HepG2 (cell line): ENCODE results near the gene CLDN19. TPM values are rescaled to one million over a fixed set of nuclear protein-coding genes. Genes with fewer than 3 reads are reported as not detected.

ENCODE experiments used
- ATF1 ChIP-seq: IDR thresholded peaks from 2 replicates; pipeline ENCODE4 v1.6.1; 2016; ENCODE audit warnings: mild to moderate bottlenecking, control low read depth
- EZH2 ChIP-seq: conservative IDR thresholded peaks from 2 replicates; pipeline ENCODE4 v1.6.1; 2012; ENCODE audit warnings: mild to moderate bottlenecking, low read depth, low read length, moderate library complexity
- GATA4 ChIP-seq: sonication (generic); IDR thresholded peaks from 2 replicates; pipeline ENCODE4 v1.6.1; 2016; ENCODE audit warnings: antibody characterized with exemption, low read depth, borderline replicate concordance
- HMGA1 ChIP-seq: sonication (generic); formaldehyde crosslinking; conservative IDR thresholded peaks from 2 replicates; pipeline ENCODE4 v1.4.0; 2020; ENCODE audit warnings: missing genetic modification reagents
- HNRNPLL ChIP-seq: fragments of 200-400 bp; formaldehyde crosslinking; IDR thresholded peaks from 2 replicates; pipeline ENCODE4 v1.6.1; 2017; ENCODE audit warnings: mild to moderate bottlenecking, low read depth, low read length; ENCODE audit not compliant: poor library complexity, severe bottlenecking
- IKZF4 ChIP-seq: sonication (generic); formaldehyde crosslinking; IDR thresholded peaks from 2 replicates; pipeline ENCODE4 v1.5.1; 2020; ENCODE audit warnings: borderline replicate concordance, mild to moderate bottlenecking, low read depth, missing genetic modification reagents; ENCODE audit errors: not compliant biosample characterization
- IRF2 ChIP-seq: IDR thresholded peaks from 2 replicates; pipeline ENCODE4 v1.6.1; 2018; ENCODE audit warnings: missing genetic modification reagents, missing compliant biosample characterization
- MAFG ChIP-seq: sonication (generic); formaldehyde crosslinking; IDR thresholded peaks from 2 replicates; pipeline ENCODE4 v1.5.1; 2020; ENCODE audit warnings: mild to moderate bottlenecking, missing genetic modification reagents
- MLLT10 ChIP-seq: sonication (generic); formaldehyde crosslinking; IDR thresholded peaks from 2 replicates; pipeline ENCODE4 v1.4.0; 2020; ENCODE audit warnings: missing genetic modification reagents
- PTBP1 ChIP-seq: fragments of 200-400 bp; formaldehyde crosslinking; IDR thresholded peaks from 2 replicates; pipeline ENCODE4 v1.6.1; 2018; ENCODE audit warnings: low read length, low read depth; ENCODE audit not compliant: poor library complexity, severe bottlenecking
- REL ChIP-seq: sonication (generic); formaldehyde crosslinking; conservative IDR thresholded peaks from 2 replicates; pipeline ENCODE4 v1.8.0; 2022; ENCODE audit warnings: mild to moderate bottlenecking, missing genetic modification reagents, moderate library complexity
- RNF2 ChIP-seq: fragments of 450-650 bp; conservative IDR thresholded peaks from 2 replicates; pipeline ENCODE4 v1.6.1; 2016; ENCODE audit warnings: low read depth
- ZKSCAN5 ChIP-seq: sonication (generic); formaldehyde crosslinking; IDR thresholded peaks from 2 replicates; pipeline ENCODE4 v1.5.1; 2020; ENCODE audit warnings: mild to moderate bottlenecking, missing genetic modification reagents
- ZNF331 ChIP-seq: sonication (generic); formaldehyde crosslinking; IDR thresholded peaks from 2 replicates; pipeline ENCODE4 v1.4.0; 2020; ENCODE audit warnings: missing genetic modification reagents
- ZNF558 ChIP-seq: sonication (generic); formaldehyde crosslinking; IDR thresholded peaks from 2 replicates; pipeline ENCODE4 v1.9.0; 2022; ENCODE audit warnings: mild to moderate bottlenecking, missing genetic modification reagents, borderline replicate concordance
- ZNF605 ChIP-seq: sonication (generic); formaldehyde crosslinking; IDR thresholded peaks from 2 replicates; pipeline ENCODE4 v1.8.0; 2022; ENCODE audit warnings: mild to moderate bottlenecking, missing genetic modification reagents
- ZNF878 ChIP-seq: sonication (generic); formaldehyde crosslinking; IDR thresholded peaks from 2 replicates; pipeline ENCODE4 v1.8.1; 2023; ENCODE audit warnings: mild to moderate bottlenecking, missing genetic modification reagents, moderate library complexity
- polyA plus RNA-seq, 8 experiments: library from polyadenylated mRNA; depleted of rRNA in 3 of 8; stranded (reverse) in 7 of 8; unstranded in 1 of 8; fragments of >200 nt; fragmentation: Illumina TruSeq in 4 of 8; extraction: Trizol in 4 of 8; gene quantifications; 2 replicates each; pipeline versions ENCODE4 v1.2.1 to v1.2.3, GENCODE V29; 2011 to 2016; ENCODE audit warnings: low read depth in 4 of 8, missing spikeins in 1 of 8, mixed read lengths in 1 of 8; ENCODE audit not compliant: insufficient read depth in 1 of 8
- total RNA-seq, 5 experiments: library from RNA; depleted of rRNA; stranded (reverse); fragments of >200 nt; fragmentation: Illumina TruSeq; extraction: Trizol; gene quantifications; 2 replicates each; pipeline ENCODE4 v1.2.3, GENCODE V29; 2016; ENCODE audit warnings: low read depth in 1 of 5
- TF ChIP-seq, protein P1 (sequence below): sonication (generic); formaldehyde crosslinking; IDR thresholded peaks from 2 replicates; pipeline ENCODE4 v1.9.0; 2021; ENCODE audit warnings: missing genetic modification reagents, borderline replicate concordance
- TF ChIP-seq, protein P2 (sequence below): IDR thresholded peaks from 2 replicates; pipeline ENCODE4 v1.6.1; 2016; ENCODE audit warnings: missing compliant biosample characterization, missing genetic modification reagents, borderline replicate concordance
- TF ChIP-seq, protein P3 (sequence below): fragments of 450-650 bp; IDR thresholded peaks from 2 replicates; pipeline ENCODE4 v1.6.1; 2016
- TF ChIP-seq, protein P4 (sequence below): sonication (generic); formaldehyde crosslinking; IDR thresholded peaks from 2 replicates; pipeline ENCODE4 v1.4.0; 2020; ENCODE audit warnings: mild to moderate bottlenecking, missing genetic modification reagents
- TF ChIP-seq, protein P5 (sequence below): IDR thresholded peaks from 2 replicates; pipeline ENCODE4 v1.6.1; 2016; ENCODE audit warnings: low read depth

CLDN19 gene
- total and polyA plus RNA-seq, 2 of the 13 experiments (the other 11 are each of a cell fraction or from before 2014, with no cell fraction given): 5.0 to 7.6 TPM

DNA sequence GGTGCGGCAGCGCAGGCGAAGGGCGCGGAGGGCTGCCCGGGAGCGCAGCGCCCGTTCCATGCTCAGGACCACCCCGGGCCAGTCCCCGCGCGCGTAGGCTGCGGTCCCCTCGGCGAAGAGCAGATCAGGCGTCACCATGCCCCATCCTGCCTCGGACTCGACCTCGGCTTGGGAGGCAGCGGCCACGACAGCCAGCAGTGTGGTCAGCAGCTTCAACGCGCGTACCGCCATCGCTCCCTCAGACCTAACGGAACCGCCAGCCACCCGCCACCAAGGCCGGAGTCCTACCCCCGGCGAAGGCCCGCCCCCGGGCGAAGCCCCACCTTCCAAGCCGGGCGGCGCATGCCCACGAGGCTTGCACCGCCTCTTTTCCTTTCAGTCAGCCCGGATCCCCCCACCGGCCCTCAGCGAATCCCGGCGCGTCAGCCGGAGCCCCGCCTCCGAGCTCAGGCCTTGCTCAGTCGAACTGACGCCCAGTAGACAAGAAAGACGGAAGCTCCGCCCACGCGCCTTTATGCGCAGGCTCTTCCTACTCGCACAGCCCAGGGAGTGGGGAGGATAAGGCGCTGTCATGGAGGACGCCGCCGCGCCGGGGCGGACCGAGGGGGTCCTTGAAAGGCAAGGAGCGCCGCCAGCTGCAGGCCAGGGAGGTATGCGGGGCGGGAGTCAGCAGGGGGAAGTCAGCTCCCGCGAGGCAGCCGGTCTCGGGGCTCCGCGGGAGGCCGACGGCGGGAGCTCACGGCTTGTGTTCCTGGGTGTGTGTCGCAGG, 26.9 kb upstream of the CLDN19 start, which contains the start of the genes C1orf50 and P3H1 (continued):
- TF ChIP-seq, protein P1, sequence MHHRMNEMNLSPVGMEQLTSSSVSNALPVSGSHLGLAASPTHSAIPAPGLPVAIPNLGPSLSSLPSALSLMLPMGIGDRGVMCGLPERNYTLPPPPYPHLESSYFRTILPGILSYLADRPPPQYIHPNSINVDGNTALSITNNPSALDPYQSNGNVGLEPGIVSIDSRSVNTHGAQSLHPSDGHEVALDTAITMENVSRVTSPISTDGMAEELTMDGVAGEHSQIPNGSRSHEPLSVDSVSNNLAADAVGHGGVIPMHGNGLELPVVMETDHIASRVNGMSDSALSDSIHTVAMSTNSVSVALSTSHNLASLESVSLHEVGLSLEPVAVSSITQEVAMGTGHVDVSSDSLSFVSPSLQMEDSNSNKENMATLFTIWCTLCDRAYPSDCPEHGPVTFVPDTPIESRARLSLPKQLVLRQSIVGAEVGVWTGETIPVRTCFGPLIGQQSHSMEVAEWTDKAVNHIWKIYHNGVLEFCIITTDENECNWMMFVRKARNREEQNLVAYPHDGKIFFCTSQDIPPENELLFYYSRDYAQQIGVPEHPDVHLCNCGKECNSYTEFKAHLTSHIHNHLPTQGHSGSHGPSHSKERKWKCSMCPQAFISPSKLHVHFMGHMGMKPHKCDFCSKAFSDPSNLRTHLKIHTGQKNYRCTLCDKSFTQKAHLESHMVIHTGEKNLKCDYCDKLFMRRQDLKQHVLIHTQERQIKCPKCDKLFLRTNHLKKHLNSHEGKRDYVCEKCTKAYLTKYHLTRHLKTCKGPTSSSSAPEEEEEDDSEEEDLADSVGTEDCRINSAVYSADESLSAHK (CRISPR knock-in tag): no peak
- peak; percentile 96; the same call in 1 of the 2 replicates for TF ChIP-seq ZNF558
- TF ChIP-seq ZNF878: no peak
- no peak for TF ChIP-seq PTBP1
- TF ChIP-seq GATA4: peak; percentile 37; the same call in 1 of the 2 replicates
- no peak for TF ChIP-seq IKZF4
- TF ChIP-seq, protein P2, sequence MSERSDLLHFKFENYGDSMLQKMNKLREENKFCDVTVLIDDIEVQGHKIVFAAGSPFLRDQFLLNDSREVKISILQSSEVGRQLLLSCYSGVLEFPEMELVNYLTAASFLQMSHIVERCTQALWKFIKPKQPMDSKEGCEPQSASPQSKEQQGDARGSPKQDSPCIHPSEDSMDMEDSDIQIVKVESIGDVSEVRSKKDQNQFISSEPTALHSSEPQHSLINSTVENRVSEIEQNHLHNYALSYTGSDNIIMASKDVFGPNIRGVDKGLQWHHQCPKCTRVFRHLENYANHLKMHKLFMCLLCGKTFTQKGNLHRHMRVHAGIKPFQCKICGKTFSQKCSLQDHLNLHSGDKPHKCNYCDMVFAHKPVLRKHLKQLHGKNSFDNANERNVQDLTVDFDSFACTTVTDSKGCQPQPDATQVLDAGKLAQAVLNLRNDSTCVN: no peak
- TF ChIP-seq EZH2: no peak
- TF ChIP-seq, protein P3, sequence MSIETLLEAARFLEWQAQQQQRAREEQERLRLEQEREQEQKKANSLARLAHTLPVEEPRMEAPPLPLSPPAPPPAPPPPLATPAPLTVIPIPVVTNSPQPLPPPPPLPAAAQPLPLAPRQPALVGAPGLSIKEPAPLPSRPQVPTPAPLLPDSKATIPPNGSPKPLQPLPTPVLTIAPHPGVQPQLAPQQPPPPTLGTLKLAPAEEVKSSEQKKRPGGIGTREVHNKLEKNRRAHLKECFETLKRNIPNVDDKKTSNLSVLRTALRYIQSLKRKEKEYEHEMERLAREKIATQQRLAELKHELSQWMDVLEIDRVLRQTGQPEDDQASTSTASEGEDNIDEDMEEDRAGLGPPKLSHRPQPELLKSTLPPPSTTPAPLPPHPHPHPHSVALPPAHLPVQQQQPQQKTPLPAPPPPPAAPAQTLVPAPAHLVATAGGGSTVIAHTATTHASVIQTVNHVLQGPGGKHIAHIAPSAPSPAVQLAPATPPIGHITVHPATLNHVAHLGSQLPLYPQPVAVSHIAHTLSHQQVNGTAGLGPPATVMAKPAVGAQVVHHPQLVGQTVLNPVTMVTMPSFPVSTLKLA: no peak; the same call in 1 of the 2 replicates
- no peak for TF ChIP-seq REL (CRISPR knock-in tag)
- 0 out of 2 replicates have a peak, but pooled peaks have one; percentile 41 for TF ChIP-seq ZNF605 (CRISPR knock-in tag)
- peak; percentile 12 for TF ChIP-seq ZNF331 (CRISPR knock-in tag)
- TF ChIP-seq HMGA1 (CRISPR knock-in tag): no peak
- TF ChIP-seq IRF2: no peak
- TF ChIP-seq RNF2: no peak
- TF ChIP-seq ZKSCAN5 (CRISPR knock-in tag): no peak
- no peak for TF ChIP-seq ATF1 (CRISPR knock-in tag)
- TF ChIP-seq MLLT10: no peak
- TF ChIP-seq HNRNPLL: peak; percentile 89
- no peak for TF ChIP-seq MAFG (CRISPR knock-in tag)
- TF ChIP-seq, protein P4, sequence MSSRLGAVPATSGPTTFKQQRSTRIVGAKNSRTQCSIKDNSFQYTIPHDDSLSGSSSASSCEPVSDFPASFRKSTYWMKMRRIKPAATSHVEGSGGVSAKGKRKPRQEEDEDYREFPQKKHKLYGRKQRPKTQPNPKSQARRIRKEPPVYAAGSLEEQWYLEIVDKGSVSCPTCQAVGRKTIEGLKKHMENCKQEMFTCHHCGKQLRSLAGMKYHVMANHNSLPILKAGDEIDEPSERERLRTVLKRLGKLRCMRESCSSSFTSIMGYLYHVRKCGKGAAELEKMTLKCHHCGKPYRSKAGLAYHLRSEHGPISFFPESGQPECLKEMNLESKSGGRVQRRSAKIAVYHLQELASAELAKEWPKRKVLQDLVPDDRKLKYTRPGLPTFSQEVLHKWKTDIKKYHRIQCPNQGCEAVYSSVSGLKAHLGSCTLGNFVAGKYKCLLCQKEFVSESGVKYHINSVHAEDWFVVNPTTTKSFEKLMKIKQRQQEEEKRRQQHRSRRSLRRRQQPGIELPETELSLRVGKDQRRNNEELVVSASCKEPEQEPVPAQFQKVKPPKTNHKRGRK (CRISPR knock-in tag): no peak
- TF ChIP-seq, protein P5, sequence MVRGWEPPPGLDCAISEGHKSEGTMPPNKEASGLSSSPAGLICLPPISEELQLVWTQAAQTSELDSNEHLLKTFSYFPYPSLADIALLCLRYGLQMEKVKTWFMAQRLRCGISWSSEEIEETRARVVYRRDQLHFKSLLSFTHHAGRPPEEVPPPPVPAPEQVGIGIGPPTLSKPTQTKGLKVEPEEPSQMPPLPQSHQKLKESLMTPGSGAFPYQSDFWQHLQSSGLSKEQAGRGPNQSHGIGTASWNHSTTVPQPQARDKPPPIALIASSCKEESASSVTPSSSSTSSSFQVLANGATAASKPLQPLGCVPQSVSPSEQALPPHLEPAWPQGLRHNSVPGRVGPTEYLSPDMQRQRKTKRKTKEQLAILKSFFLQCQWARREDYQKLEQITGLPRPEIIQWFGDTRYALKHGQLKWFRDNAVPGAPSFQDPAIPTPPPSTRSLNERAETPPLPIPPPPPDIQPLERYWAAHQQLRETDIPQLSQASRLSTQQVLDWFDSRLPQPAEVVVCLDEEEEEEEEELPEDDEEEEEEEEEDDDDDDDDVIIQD (CRISPR knock-in tag): peak; percentile 92
